WTC11 (cell line): ENCODE data around the gene NRN1.

Experiments used
- ARID4B ChIP-seq: sonication (generic); formaldehyde crosslinking; IDR thresholded peaks from 2 replicates; pipeline ENCODE4 v1.8.0; 2023; ENCODE audit warnings: missing genetic modification reagents, mild to moderate bottlenecking, borderline replicate concordance
- ATF2 ChIP-seq: sonication (generic); formaldehyde crosslinking; IDR thresholded peaks from 2 replicates; pipeline ENCODE4 v1.8.1; 2022; ENCODE audit warnings: low read depth, missing genetic modification reagents, borderline replicate concordance
- ATF6 ChIP-seq: sonication (generic); formaldehyde crosslinking; IDR thresholded peaks from 2 replicates; pipeline ENCODE4 v1.8.1; 2023; ENCODE audit warnings: mild to moderate bottlenecking, missing genetic modification reagents
- CREB1 ChIP-seq: sonication (generic); formaldehyde crosslinking; IDR thresholded peaks from 2 replicates; pipeline ENCODE4 v1.8.0; 2023; ENCODE audit warnings: mild to moderate bottlenecking, missing genetic modification reagents
- CTCF ChIP-seq: fragments of 200-600 bp; IDR thresholded peaks from 2 replicates; pipeline ENCODE4 v1.8.0; 2022; ENCODE audit warnings: antibody characterized with exemption
- MLX ChIP-seq: sonication (generic); formaldehyde crosslinking; IDR thresholded peaks from 2 replicates; pipeline ENCODE4 v1.8.1; 2023; ENCODE audit warnings: mild to moderate bottlenecking, missing genetic modification reagents, moderate library complexity
- SMAD4 ChIP-seq: sonication (generic); formaldehyde crosslinking; IDR thresholded peaks from 2 replicates; pipeline ENCODE4 v1.8.0; 2022; ENCODE audit warnings: mild to moderate bottlenecking, missing genetic modification reagents
- TCF7 ChIP-seq: sonication (generic); formaldehyde crosslinking; IDR thresholded peaks from 2 replicates; pipeline ENCODE4 v1.8.0; 2022; ENCODE audit warnings: mild to moderate bottlenecking, low read depth, missing genetic modification reagents, moderate library complexity
- TEAD1 ChIP-seq: sonication (generic); formaldehyde crosslinking; IDR thresholded peaks from 2 replicates; pipeline ENCODE4 v1.8.0; 2022; ENCODE audit warnings: mild to moderate bottlenecking, missing genetic modification reagents
- TEAD4 ChIP-seq: sonication (generic); formaldehyde crosslinking; IDR thresholded peaks from 2 replicates; pipeline ENCODE4 v1.8.0; 2022; ENCODE audit warnings: mild to moderate bottlenecking, missing genetic modification reagents
- ZNF416 ChIP-seq: fragments of 250-450 bp; sonication (Bioruptor Pico); IDR thresholded peaks from 2 replicates; pipeline ENCODE4 v1.9.0; 2021; ENCODE audit warnings: mild to moderate bottlenecking, inconsistent platforms
- TF ChIP-seq, protein P1 (sequence below): sonication (generic); formaldehyde crosslinking; IDR thresholded peaks from 2 replicates; pipeline ENCODE4 v1.8.0; 2022; ENCODE audit warnings: mild to moderate bottlenecking, missing genetic modification reagents
- TF ChIP-seq, protein P2 (sequence below): sonication (generic); formaldehyde crosslinking; conservative IDR thresholded peaks from 2 replicates; pipeline ENCODE4 v1.8.1; 2022; ENCODE audit warnings: mild to moderate bottlenecking, missing genetic modification reagents

DNA sequence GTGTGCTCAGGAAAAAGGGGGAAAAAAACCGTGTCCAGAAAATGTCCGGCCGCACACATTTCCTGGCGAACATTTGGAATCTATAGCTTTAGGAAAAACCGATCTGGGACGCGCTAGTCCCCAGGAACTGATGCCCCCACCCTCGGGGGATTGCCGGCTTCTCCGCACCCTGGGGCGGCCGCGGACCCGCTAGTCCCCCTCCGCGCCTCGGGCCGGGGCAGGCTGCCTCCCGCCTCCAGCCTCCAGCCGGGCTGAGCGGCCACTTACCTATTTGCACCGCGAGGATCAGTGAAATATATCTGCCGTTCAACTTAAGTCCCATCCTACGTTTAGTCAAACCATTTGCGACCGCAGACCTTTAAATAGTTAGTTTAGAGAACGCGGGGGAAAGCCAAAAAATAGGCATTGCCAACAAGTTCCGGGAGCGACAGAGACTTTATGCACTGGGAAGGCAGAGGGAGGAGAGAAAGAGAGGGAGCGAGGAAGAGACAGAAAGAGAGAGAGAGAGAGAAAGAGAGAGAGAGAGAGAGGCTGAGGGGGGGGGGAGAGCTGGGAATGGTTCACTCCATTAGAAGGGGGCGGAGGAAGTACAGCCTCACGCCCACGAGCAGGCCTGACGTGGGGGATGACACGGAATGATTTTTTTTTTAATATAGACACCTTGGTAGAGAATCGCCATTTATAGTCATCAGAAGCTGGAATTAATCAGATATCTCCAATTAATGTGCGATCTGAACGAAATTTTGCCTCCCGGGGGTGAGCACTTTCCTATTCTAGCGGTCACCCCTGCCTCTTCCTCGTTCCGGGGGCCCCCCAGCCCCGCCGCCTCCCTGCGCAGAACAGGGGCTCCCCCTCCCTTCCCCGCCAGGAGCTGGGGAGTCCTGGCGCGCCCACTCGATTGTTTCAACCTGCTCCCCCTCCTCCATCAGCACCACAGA is at the start of gene NRN1:
- TF ChIP-seq, protein P1, sequence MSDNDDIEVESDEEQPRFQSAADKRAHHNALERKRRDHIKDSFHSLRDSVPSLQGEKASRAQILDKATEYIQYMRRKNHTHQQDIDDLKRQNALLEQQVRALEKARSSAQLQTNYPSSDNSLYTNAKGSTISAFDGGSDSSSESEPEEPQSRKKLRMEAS (CRISPR knock-in tag), result no peak
- no peak for TF ChIP-seq MLX (CRISPR knock-in tag)
- TF ChIP-seq CTCF, result no peak
- no peak for TF ChIP-seq TEAD1 (CRISPR knock-in tag)
- TF ChIP-seq TEAD4 (CRISPR knock-in tag), result no peak
- TF ChIP-seq ATF6 (CRISPR knock-in tag), result no peak
- TF ChIP-seq ARID4B (CRISPR knock-in tag), result no peak
- TF ChIP-seq ATF2 (CRISPR knock-in tag), result no peak
- no peak for TF ChIP-seq TCF7
- no peak for TF ChIP-seq CREB1 (CRISPR knock-in tag)
- no peak for TF ChIP-seq SMAD4 (CRISPR knock-in tag)
- TF ChIP-seq, protein P2, sequence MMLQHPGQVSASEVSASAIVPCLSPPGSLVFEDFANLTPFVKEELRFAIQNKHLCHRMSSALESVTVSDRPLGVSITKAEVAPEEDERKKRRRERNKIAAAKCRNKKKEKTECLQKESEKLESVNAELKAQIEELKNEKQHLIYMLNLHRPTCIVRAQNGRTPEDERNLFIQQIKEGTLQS (CRISPR knock-in tag), result no peak
- no peak for TF ChIP-seq ZNF416
